ENCODE results near the gene ELMO1. TPM values are rescaled to one million over a fixed set of nuclear protein-coding genes. Genes with fewer than 3 reads are reported as not detected.

ELMO1 gene
- total and polyA plus RNA-seq, 2 of the 13 experiments (the other 11 are each of a cell fraction or from before 2014, with no cell fraction given): 0.11 to 0.17 TPM

DNA sequence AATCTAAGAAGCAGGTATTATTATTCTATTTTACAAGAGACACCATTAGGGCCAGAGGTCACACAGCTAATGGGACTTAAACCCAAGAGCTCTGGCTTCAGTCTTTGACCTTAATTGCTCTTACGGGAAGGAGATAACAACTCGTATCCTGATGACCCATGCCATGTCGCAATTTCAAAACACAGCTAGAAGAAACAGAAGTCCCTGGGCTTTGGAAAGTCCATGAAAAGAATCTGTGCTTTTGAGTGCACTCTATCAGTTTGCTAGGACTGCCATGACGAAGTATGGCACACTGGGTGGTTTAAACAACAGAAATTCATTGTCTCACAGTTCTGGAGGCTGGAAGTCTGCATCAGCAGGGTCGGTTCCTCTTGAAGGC is 476.5 kb downstream of the ELMO1 start:
- Histone ChIP-seq H4K20me1 (ENCODE audit: insufficient read depth, low read length) (no peaks in the 10 kb centered on the region), H3K4me2 (ENCODE audit: low read depth, low read length) (peak overlapping the region; percentile 88), H2AFZ (ENCODE audit: low read length) (no peak overlapping the region), H3K27me3 (ENCODE audit: control insufficient read depth in 1 of 2, insufficient read depth in 2 of 2, low read length in 2 of 2) (no peaks in the 10 kb centered on the region), H3K4me3 (replicated peaks in 1 of 3; ENCODE audit: insufficient read depth in 1 of 3, low read depth in 2 of 3, low read length in 3 of 3) (peak overlapping the region in 2 of 3 experiments; percentile 38 to 39; a peak in 2 of 6 replicates), H3K79me2 (ENCODE audit: insufficient read depth, low read length) (no peaks in the 10 kb centered on the region), H3K9me3 (ENCODE audit: low read length) (no peaks in the 10 kb centered on the region), H3K36me3 (replicated peaks in 1 of 2; ENCODE audit: control insufficient read depth in 1 of 2, insufficient read depth in 2 of 2, low read length in 2 of 2) (no peaks in the 10 kb centered on the region), H3K27ac (ENCODE audit: extremely low read length, insufficient read depth, low read length) (peak overlapping the region; percentile 99), H3K9ac (ENCODE audit: insufficient read depth, low read depth, low read length) (peak overlapping the region; percentile 77), H3K4me1 (ENCODE audit: insufficient read depth, low read length) (peaks cover 55% of the 10 kb centered on the region)
- in situ Hi-C loops (cut with HindIII; ENCODE audit: extremely low pct_ligation_motif_present, low pct_unique_long_range_greater_than_20kb) (loop anchor here (25.0 kb wide), 1 partner anchor 510 kb away; no protein-coding TSS in a partner anchor), intact Hi-C loops (cut with micrococcal nuclease; ENCODE audit: unreplicated experiment) (loop anchor here (5.0 to 10.0 kb wide), 2 partner anchors 63 to 485 kb away; no protein-coding TSS in a partner anchor)
- WGBS (ENCODE audit: low lambda C conversion rate): 0% methylated on average over 5 of the region's 5 CpGs
- ATAC-seq (peak; percentile 75), FAIRE-seq (peak; percentile 85), DNase-seq (ENCODE audit: low spot score) (peak; percentile 97)
- CTCF ChIA-PET (ENCODE audit: low intra/inter-chr PET ratio, low total read pairs): no interaction called here
- no TSS peak for BruUV-seq (replicated peaks)
- POLR2A ChIA-PET: interaction anchor here (0.8 to 3.0 kb wide), 20 partner anchors 11 to 1206 kb away, joined by 3 to 112 read pairs (median 4); partner anchors contain the start of genes ANLN and STARD3NL
- TF ChIP-seq GATA4 (IDR thresholded peaks at IDR 0.05; ENCODE audit: borderline replicate concordance, low read depth) (peak; percentile 95), TFAP4 (IDR thresholded peaks at IDR 0.05; ENCODE audit: borderline replicate concordance, low read depth) (peak; percentile 59; the same call in 1 of the 2 replicates), ZNF33B (CRISPR knock-in tag; IDR thresholded peaks at IDR 0.05) (no peak), ZNF44 (CRISPR knock-in tag; IDR thresholded peaks at IDR 0.05) (no peak), CBFB (CRISPR knock-in tag; IDR thresholded peaks at IDR 0.05) (0 out of 2 replicates have a peak, but pooled peaks have one; percentile 30), MAFK (conservative IDR thresholded peaks at IDR 0.05 in 1 of 2, IDR thresholded peaks at IDR 0.05 in 1 of 2; ENCODE audit: low read length in 2 of 2) (no peak), FOSL2 (CRISPR knock-in tag; IDR thresholded peaks at IDR 0.05) (peak; percentile 93), ZNF10 (CRISPR knock-in tag; IDR thresholded peaks at IDR 0.05; ENCODE audit: borderline replicate concordance, low read depth) (no peak), ZNF281 (CRISPR knock-in tag; IDR thresholded peaks at IDR 0.05; ENCODE audit: borderline replicate concordance) (peak; percentile 38; the same call in 1 of the 2 replicates), CHD4 (IDR thresholded peaks at IDR 0.05; ENCODE audit: borderline replicate concordance, low read length) (0 out of 2 replicates have a peak, but pooled peaks have one; percentile 2), BCL6 (CRISPR knock-in tag; IDR thresholded peaks at IDR 0.05) (peak; percentile 93), ZKSCAN1 (IDR thresholded peaks at IDR 0.05; ENCODE audit: low read length) (no peak), AGO2 (optimal IDR thresholded peaks at IDR 0.05; ENCODE audit: low read depth, low read length) (no peak), SMAD9 (CRISPR knock-in tag; IDR thresholded peaks at IDR 0.05) (no peak), THAP8 (CRISPR knock-in tag; IDR thresholded peaks at IDR 0.05; ENCODE audit: borderline replicate concordance) (no peak)
- TF ChIP-seq, protein P1, sequence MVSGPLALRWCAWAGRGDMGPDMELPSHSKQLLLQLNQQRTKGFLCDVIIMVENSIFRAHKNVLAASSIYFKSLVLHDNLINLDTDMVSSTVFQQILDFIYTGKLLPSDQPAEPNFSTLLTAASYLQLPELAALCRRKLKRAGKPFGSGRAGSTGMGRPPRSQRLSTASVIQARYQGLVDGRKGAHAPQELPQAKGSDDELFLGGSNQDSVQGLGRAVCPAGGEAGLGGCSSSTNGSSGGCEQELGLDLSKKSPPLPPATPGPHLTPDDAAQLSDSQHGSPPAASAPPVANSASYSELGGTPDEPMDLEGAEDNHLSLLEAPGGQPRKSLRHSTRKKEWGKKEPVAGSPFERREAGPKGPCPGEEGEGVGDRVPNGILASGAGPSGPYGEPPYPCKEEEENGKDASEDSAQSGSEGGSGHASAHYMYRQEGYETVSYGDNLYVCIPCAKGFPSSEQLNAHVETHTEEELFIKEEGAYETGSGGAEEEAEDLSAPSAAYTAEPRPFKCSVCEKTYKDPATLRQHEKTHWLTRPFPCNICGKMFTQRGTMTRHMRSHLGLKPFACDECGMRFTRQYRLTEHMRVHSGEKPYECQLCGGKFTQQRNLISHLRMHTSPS (CRISPR knock-in tag; IDR thresholded peaks at IDR 0.05; ENCODE audit: low read depth): 0 out of 2 replicates have a peak, but pooled peaks have one; percentile 30
- TF ChIP-seq, protein P2, sequence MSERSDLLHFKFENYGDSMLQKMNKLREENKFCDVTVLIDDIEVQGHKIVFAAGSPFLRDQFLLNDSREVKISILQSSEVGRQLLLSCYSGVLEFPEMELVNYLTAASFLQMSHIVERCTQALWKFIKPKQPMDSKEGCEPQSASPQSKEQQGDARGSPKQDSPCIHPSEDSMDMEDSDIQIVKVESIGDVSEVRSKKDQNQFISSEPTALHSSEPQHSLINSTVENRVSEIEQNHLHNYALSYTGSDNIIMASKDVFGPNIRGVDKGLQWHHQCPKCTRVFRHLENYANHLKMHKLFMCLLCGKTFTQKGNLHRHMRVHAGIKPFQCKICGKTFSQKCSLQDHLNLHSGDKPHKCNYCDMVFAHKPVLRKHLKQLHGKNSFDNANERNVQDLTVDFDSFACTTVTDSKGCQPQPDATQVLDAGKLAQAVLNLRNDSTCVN (CRISPR knock-in tag; IDR thresholded peaks at IDR 0.05; ENCODE audit: borderline replicate concordance): peak; percentile 60; the same call in 1 of the 2 replicates

Data from HepG2 (cell line).